ENCODE measurements around the gene GRIN2D. TPM values are rescaled to one million over a fixed set of nuclear protein-coding genes. Genes with fewer than 3 reads are reported as not detected.
A peak's percentile ranks its signal among the peaks of the same experiment; 100 is the strongest.

GRIN2D gene
- polyA plus RNA-seq, 3 donors: 0.13 to 0.29 TPM; not detected in 1

- Histone ChIP-seq H3K9me3 (replicated peaks in 1 of 2; ENCODE audit: control insufficient read depth in 1 of 2, insufficient read depth in 1 of 2, low read length in 2 of 2) (no peaks in the 10 kb centered on the region), H3K4me1 (ENCODE audit: control insufficient read depth in 1 of 2, insufficient read depth in 2 of 2, low read length in 2 of 2) (peaks cover 10 to 11% of the 10 kb centered on the region in 2 donors), H3K4me2 (replicated peaks; ENCODE audit: extremely low read depth, low read length, poor library complexity, severe bottlenecking) (no peak overlapping the region), H3K4me3 (replicated peaks in 1 of 3; ENCODE audit: low read depth in 2 of 3, low read length in 3 of 3) (no peak overlapping the region), H3K36me3 (replicated peaks in 1 of 2; ENCODE audit: control insufficient read depth in 1 of 2, insufficient read depth in 2 of 2, low read length in 2 of 2) (no peaks in the 10 kb centered on the region), H4K20me1 (ENCODE audit: insufficient read depth, low read length) (no peaks in the 10 kb centered on the region), H3K9ac (ENCODE audit: insufficient read depth, low read length, poor library complexity, severe bottlenecking) (no peak overlapping the region), H3K79me2 (ENCODE audit: insufficient read depth, low read length) (no peaks in the 10 kb centered on the region), H3K27me3 (ENCODE audit: control insufficient read depth in 2 of 2, insufficient read depth in 2 of 2, low read length in 2 of 2) (no peaks in the 10 kb centered on the region), H3K27ac (ENCODE audit: low read depth in 1 of 2, low read length in 2 of 2) (no peak overlapping the region), H2AFZ (ENCODE audit: insufficient read depth, low read depth, low read length, poor library complexity, severe bottlenecking) (no peak overlapping the region)
- H3K4me3 Mint-ChIP-seq: no peak overlapping the region
- DNase-seq: no peak
- TF ChIP-seq CTCF (IDR thresholded peaks at IDR 0.05): no peak
- peaks cover 14 to 29% of the 10 kb centered on the region in 2 donors for H3K36me3 Mint-ChIP-seq
- peaks cover 3% of the 10 kb centered on the region for H3K4me1 Mint-ChIP-seq
- peaks cover 0 to 1% (median 1%) of the 10 kb centered on the region in 3 donors for H3K27me3 Mint-ChIP-seq (ENCODE audit: low read depth in 3 of 3)
- H3K27ac Mint-ChIP-seq: peak overlapping the region in 1 of 7 donors; percentile 30
- intact Hi-C loops (cut with micrococcal nuclease): no loop called here
- WGBS (ENCODE audit: insufficient coverage): 84% methylated on average over 4 of the region's 5 CpGs
- peaks cover 0 to 3% (median 0%) of the 10 kb centered on the region in 7 donors for H3K9me3 Mint-ChIP-seq
These were observed 34.3 kb upstream of the GRIN2D start for GRCh38 chr19:48359123-48359522.

DNA sequence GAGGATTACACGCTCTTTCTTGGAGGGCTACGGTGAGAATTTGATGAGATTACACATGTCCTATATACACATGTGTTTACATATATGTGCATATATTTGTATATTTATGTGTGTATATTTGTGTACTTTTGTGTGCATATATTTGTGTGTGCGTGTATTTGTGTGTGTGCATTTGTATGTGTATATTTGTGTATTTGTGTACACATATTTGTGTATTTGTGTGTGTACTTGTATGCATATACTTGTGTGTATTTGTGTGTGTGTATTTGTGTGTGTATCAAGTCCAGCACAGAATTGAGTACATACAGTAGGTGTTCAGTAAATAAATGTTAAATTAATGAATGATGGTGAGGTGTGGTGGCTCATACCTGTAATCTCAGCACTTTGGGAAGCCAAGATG lies 31.6 kb upstream of the GRIN2D start:
- peak overlapping the region in 2 of 7 donors; percentile 20 to 54 for H3K27ac Mint-ChIP-seq

More for the DNA sequence above, 31.6 kb upstream of the GRIN2D start:
- Histone ChIP-seq H3K36me3 (replicated peaks in 1 of 2; ENCODE audit: control insufficient read depth in 1 of 2, insufficient read depth in 2 of 2, low read length in 2 of 2) (no peaks in the 10 kb centered on the region), H3K9me3 (replicated peaks in 1 of 2; ENCODE audit: control insufficient read depth in 1 of 2, insufficient read depth in 1 of 2, low read length in 2 of 2) (no peaks in the 10 kb centered on the region), H3K79me2 (ENCODE audit: insufficient read depth, low read length) (no peaks in the 10 kb centered on the region), H4K20me1 (ENCODE audit: insufficient read depth, low read length) (no peaks in the 10 kb centered on the region), H3K4me1 (ENCODE audit: control insufficient read depth in 1 of 2, insufficient read depth in 2 of 2, low read length in 2 of 2) (peaks cover 18 to 19% of the 10 kb centered on the region in 2 donors), H3K27ac (ENCODE audit: low read depth in 1 of 2, low read length in 2 of 2) (no peak overlapping the region), H3K4me2 (replicated peaks; ENCODE audit: extremely low read depth, low read length, poor library complexity, severe bottlenecking) (no peak overlapping the region), H2AFZ (ENCODE audit: insufficient read depth, low read depth, low read length, poor library complexity, severe bottlenecking) (no peak overlapping the region), H3K27me3 (ENCODE audit: control insufficient read depth in 2 of 2, insufficient read depth in 2 of 2, low read length in 2 of 2) (no peaks in the 10 kb centered on the region), H3K9ac (ENCODE audit: insufficient read depth, low read length, poor library complexity, severe bottlenecking) (no peak overlapping the region), H3K4me3 (replicated peaks in 1 of 3; ENCODE audit: low read depth in 2 of 3, low read length in 3 of 3) (no peak overlapping the region)
- no peak for TF ChIP-seq CTCF (IDR thresholded peaks at IDR 0.05)
- Mint-ChIP-seq H3K4me3 (no peak overlapping the region), H3K9me3 (no peaks in the 10 kb centered on the region), H3K4me1 (peaks cover 9% of the 10 kb centered on the region), H3K27me3 (ENCODE audit: low read depth in 3 of 3) (peaks cover 0 to 1% (median 0%) of the 10 kb centered on the region in 3 donors), H3K36me3 (peaks cover 14 to 25% of the 10 kb centered on the region in 2 donors)
- DNase-seq: no peak
- intact Hi-C loops (cut with micrococcal nuclease): no loop called here
- WGBS (ENCODE audit: insufficient coverage): 100% methylated on average over 1 of the region's 3 CpGs
